Large intestine (tissue), 3 donors: ENCODE measurements around the gene TST. TPM values are rescaled to one million over a fixed set of nuclear protein-coding genes. Genes with fewer than 3 reads are reported as not detected.
A peak's percentile ranks its signal among the peaks of the same experiment; 100 is the strongest.

Source experiments
- DNase-seq, 2 donors: peaks; one replicate each; pipeline versions ENCODE4 v3.0.0 to v3.0.0-alpha.2; 2013
- H3K27ac ChIP-seq: one replicate; pipeline ENCODE4 v1.5.1; 2013; ENCODE audit warnings: low read length
- H3K27me3 ChIP-seq: 2 replicates; pipeline ENCODE4 v1.6.1; 2013; ENCODE audit warnings: low read length; ENCODE audit not compliant: control insufficient read depth, insufficient read depth
- H3K36me3 ChIP-seq: 2 replicates; pipeline ENCODE4 v1.6.1; 2013; ENCODE audit warnings: low read length; ENCODE audit not compliant: control insufficient read depth, insufficient read depth
- H3K4me1 ChIP-seq: one replicate; pipeline ENCODE4 v1.6.1; 2013; ENCODE audit warnings: low read length; ENCODE audit not compliant: control insufficient read depth, insufficient read depth
- H3K4me3 ChIP-seq: one replicate; pipeline ENCODE4 v1.5.1; 2013; ENCODE audit warnings: low read length
- H3K9me3 ChIP-seq: one replicate; pipeline ENCODE4 v1.6.1; 2013; ENCODE audit warnings: mild to moderate bottlenecking, low read depth, low read length, moderate library complexity; ENCODE audit not compliant: control insufficient read depth
- WGBS: methylation state at CpG from one replicate; pipeline ENCODE4 v1.1.5; 2013; ENCODE audit warnings: low lambda C conversion rate; ENCODE audit not compliant: insufficient coverage; 5-methylcytosine and 5-hydroxymethylcytosine counted together
- polyA plus RNA-seq: library from polyadenylated mRNA; unstranded; fragments of 120-200 nt; gene quantifications from one replicate; pipeline ENCODE4 v1.2.1, GENCODE V29; 2013

TST gene
- polyA plus RNA-seq, 1 donor = 87.6 TPM

DNA sequence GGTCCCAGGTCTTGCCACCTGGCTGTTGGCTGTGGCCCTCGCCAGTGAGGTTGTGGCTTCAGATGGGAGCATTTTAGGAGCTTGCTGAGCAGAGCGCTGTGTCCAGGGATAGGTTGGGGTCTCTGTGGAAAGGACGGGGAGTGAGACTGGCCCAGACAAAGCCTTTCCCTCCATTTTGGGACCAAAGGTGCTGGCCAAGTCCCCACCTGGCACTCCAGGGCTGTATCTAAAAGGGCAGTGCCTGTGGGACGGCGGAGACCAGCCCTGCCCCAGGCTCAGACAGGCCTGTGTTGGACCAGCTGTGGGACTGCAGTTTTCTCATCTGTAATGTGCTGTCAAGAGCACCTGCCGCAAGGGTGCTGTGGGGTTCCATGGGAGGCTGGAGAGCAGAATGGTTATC, 27.3 kb upstream of the TST start:
- Histone ChIP-seq H3K36me3 (no peaks in the 10 kb centered on the region), H3K27ac (no peak overlapping the region), H3K9me3 (no peaks in the 10 kb centered on the region), H3K4me1 (peaks cover 34% of the 10 kb centered on the region), H3K27me3 (no peaks in the 10 kb centered on the region), H3K4me3 (no peak overlapping the region)
- WGBS = no CpG with 5 or more reads among the region's 6 CpGs
- DNase-seq = no peak

DNA sequence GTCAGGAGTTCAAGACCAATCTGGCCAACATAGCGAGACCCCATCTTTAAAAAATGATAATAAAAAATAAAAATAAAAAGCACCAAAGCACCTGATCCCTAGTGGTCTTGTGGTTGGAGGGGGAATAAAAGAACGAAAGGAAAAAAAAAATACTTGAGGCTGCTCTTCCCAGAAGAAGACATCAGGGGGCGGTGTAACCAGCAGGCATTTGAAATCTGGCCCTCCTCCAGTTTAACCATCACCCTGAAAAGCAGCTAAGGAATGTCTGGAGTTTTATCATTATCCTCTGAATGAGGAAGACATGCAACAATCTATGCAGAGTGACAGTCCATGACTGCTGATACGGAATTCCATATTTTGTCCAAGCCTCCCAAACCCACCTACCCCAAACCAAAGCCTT, 26.7 kb upstream of the TST start:
- peaks cover 38% of the 10 kb centered on the region for H3K4me1 ChIP-seq
- no peak for DNase-seq
- no peaks in the 10 kb centered on the region for H3K27me3 ChIP-seq
- H3K27ac ChIP-seq = no peak overlapping the region
- H3K9me3 ChIP-seq = no peaks in the 10 kb centered on the region
- WGBS = 78% methylated on average over 1 of the region's 4 CpGs
- H3K36me3 ChIP-seq = no peaks in the 10 kb centered on the region
- H3K4me3 ChIP-seq = no peak overlapping the region

DNA sequence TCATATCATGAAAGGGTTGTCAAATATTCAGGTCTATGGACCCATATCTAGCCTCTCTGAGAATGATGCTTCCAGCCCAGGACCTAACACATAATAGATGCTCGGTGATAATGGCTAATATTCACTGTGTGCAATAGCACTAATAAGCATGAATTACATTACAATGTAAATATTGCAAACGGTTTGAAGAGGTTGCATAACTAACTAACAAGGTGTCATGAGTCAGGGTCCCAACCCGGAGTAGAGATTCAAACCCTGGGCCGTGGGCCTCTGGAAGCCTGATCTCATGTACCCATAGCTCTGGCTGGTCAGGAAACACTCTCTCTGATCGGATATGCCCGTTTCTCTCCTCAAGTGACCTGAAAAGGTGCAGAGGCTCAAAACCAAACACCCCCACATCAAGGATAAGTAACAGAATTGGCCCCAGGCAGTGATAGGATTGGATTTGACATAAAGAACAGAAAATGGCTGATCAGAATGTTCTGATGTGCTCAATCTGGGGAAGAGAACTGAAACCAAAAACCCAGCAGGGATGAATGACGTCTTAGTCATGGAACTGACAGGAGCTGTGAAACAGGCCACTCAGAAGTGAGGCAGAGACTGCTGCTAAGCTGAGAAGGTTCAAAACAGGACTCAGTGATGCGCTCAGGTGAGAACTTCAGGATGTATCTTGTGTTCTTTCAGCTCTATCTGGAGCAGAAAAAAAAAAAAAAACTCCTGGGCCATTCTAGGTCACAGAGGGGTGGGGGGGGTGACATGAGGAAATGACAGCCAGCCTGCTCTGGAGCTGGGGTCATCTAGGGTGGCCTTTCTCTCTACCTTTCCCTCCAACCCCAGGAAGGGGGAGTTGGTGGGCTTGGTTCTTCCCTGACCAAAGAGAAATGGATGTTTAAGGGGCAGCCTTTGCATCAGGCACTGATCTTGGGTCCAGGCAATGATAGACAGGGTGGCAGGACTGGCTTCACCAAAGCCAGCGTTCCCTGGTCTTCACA, 25.7 kb upstream of the TST start:
- Histone ChIP-seq H3K4me3 (no peak overlapping the region), H3K27me3 (no peaks in the 10 kb centered on the region), H3K36me3 (no peaks in the 10 kb centered on the region), H3K9me3 (no peaks in the 10 kb centered on the region), H3K4me1 (peaks cover 45% of the 10 kb centered on the region), H3K27ac (peak overlapping the region; percentile 97)
- WGBS = no CpG with 5 or more reads among the region's 9 CpGs
- peak in 1 of 2 donors; percentile 63 for DNase-seq

DNA sequence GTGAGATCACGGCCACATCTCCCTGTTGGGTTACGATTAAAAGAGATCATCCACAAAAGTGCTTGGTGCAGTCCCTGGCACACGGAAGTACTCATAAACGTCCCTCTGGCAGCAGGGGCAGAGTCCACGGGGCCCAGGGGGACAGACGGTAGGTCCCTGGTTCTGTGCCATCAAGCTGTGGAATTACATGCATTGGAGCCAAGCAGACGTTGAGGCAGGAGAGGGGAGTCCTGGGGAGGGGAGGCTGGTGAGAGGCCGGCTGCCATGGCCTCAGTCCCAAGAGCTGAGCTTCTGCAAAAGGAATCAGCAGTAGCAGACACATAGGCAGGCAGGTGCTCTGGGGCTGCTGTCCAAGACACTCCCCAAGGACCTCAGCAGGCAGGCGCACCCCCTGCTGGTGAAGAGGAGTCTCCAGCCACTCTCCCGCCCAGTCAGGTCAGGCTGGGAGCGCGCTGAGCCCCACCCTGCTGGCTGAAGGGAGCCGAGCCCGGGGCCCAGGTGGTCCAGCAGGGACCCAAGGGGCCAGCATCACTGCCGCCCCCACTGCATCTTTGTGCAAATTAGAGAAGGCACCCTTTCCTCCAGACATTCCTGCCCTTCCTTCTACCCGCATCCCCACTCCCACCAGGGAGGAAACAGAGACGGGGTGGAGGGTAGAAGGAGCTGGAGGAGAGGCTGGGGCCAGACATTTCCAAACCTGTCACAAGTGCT, 24.7 kb upstream of the TST start:
- Histone ChIP-seq H3K9me3 (no peaks in the 10 kb centered on the region), H3K27me3 (no peaks in the 10 kb centered on the region), H3K4me1 (peaks cover 45% of the 10 kb centered on the region), H3K4me3 (peak overlapping the region; percentile 0), H3K27ac (peak overlapping the region; percentile 97), H3K36me3 (no peaks in the 10 kb centered on the region)
- peak; percentile 92 to 98 for DNase-seq
- WGBS = no CpG with 5 or more reads among the region's 17 CpGs

DNA sequence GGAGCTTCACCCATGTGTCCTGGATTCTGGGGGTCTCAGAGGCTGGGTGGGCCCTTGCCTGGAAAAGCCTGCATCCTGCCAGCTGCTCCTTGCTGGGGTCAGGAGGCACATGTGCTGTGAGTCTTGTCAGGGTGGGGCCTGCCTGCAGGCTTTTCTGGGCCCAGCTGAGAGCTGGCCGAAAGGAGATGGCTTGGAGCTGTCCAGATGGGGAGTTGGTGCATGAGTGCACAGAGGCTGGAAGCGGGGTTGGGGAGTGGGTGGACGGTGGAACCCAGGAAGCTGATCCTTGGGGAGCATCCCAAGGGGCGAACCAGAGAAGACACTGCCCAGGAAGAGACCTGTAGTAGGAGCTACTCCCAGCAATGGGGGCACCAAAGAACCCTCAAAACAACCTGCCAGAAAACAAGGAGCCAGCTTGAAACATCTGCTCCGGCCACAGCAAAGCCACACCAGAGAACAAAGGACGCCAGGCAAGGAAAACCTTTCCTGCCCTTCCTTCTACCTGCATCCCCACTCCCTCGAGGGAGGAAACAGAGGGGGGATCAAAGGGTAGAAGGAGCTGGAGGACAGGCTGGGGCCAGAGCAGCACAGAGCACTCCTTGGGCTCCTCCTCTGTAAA, 24.1 kb upstream of the TST start:
- 100% methylated on average over 1 of the region's 7 CpGs for WGBS
- no peaks in the 10 kb centered on the region for H3K27me3 ChIP-seq
- H3K9me3 ChIP-seq = no peaks in the 10 kb centered on the region
- H3K36me3 ChIP-seq = no peaks in the 10 kb centered on the region
- H3K4me3 ChIP-seq = peak overlapping the region; percentile 0
- DNase-seq = no peak
- H3K4me1 ChIP-seq = peaks cover 45% of the 10 kb centered on the region
- peak overlapping the region; percentile 97 for H3K27ac ChIP-seq

DNA sequence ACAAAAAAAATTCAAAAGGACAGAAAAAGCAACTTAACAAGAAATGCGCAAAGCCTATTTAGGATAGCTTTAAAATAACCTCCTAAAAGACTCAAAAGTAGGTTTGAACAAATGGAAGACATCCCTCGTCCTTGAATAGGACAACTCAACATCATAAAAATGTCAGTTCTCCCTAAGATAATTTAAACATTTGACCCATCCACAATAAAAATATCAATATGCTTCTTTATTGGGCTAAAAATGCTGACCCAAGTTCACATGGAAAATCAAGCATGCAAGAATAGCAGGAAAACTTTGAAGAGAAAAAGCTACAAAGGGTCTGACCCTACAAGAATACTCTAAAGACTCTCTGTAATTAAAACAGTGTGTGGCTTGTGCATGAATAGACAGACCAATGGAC, 20.2 kb upstream of the TST start:
- Histone ChIP-seq H3K4me3 (no peak overlapping the region), H3K36me3 (no peaks in the 10 kb centered on the region), H3K4me1 (peaks cover 53% of the 10 kb centered on the region), H3K27me3 (no peaks in the 10 kb centered on the region), H3K9me3 (no peaks in the 10 kb centered on the region), H3K27ac (no peak overlapping the region)
- DNase-seq = no peak
- 100% methylated on average over 1 of the region's 2 CpGs for WGBS

DNA sequence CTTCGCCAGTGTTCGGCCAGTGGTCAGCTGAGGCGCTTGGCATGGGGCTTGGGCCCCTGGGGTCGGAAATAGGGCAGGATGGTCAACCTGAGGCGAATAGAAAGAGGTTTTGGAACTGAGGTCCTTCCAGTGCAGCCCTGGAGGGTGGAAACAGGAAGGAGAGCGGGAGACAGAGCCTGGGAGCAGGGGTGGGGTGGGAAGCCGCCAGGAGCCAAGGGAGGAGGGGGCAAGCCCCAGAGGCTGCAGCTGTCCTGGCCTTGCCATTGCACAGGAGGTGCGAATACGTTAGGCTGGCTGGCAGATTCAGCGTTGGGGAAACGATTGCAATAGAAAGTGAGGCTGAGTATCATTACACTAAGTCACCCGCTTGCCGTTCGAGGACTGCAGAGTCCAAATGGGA, 18.4 kb upstream of the TST start:
- no peaks in the 10 kb centered on the region for H3K9me3 ChIP-seq
- DNase-seq = no peak
- no peaks in the 10 kb centered on the region for H3K27me3 ChIP-seq
- no peaks in the 10 kb centered on the region for H3K36me3 ChIP-seq
- H3K27ac ChIP-seq = no peak overlapping the region
- peaks cover 51% of the 10 kb centered on the region for H3K4me1 ChIP-seq
- no peak overlapping the region for H3K4me3 ChIP-seq
- WGBS = no CpG with 5 or more reads among the region's 14 CpGs

DNA sequence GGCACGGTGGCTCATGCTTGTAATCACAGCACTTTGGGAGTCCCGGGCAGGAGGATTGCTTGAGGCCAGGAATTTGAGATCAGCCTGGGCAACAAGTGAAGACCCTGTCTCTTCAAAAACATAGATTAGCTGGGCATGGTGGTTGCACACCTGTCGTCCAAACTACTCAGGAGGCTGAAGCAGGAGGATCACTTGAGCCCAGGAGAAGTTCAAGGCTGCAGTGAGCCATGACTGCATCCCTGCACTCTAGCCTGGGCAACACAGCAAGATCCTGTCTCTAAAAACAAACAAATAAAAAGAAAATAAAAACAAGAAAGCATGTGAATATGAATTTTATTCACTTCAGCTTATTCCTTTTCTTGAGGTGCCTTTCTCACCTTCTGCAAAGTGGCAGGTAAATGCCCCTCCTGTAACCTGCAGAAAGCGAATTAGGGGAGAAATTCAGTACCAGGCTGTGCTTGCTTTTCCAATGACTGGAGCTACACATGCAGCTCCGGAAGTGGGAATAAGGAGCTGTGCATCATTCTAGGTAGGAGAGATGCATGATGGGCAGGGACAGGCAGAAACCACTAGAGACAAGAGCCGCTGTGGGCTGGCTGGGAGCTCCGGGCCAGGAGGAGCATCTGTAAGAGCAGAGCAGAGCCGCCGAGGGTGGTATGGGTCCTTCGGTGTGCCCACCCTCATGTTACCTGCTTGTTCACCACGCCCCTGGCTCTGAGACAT, 17.6 kb upstream of the TST start:
- WGBS = no CpG with 5 or more reads among the region's 11 CpGs
- DNase-seq = no peak
- H3K9me3 ChIP-seq = no peaks in the 10 kb centered on the region
- no peaks in the 10 kb centered on the region for H3K36me3 ChIP-seq
- H3K27me3 ChIP-seq = no peaks in the 10 kb centered on the region
- peaks cover 53% of the 10 kb centered on the region for H3K4me1 ChIP-seq
- H3K4me3 ChIP-seq = no peak overlapping the region
- H3K27ac ChIP-seq = no peak overlapping the region

DNA sequence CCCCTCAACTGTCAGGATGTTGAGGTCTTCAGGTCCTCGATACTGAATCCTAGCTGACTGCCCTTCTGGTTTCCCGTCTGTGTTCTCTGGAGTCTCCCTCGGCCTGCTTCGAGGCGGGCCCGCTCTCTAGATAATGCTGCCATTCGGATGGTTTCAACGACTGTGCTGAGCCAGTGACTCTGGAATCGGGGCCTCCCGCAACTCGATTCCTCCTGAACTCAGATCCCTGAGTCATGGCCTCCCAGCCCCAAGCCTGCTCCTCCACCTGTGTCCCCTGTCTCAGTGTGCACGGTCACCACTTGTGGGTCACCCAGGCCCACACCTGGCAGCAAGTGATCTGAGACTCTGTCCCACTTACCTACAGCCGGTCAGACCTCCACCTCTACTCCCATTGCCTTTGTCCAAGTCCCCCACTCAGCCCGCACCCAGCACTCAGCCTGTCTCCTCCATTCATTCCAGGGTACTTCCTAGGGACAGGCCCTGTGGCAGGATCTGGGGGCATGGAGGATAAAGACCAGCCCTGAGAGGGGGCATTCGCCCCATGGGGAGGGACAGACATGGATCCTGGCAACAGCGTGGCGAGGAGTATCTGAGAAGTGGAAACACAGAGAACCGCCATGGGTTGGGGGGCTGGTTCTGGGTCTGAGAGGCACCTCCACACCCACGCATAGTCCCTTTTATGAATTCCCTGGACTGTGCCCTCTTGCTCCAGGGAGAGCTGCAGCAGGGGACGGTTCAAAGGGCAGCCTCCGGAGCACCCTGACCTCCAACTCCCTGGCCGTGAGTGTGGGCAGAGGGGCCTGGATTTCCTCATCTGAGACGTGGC, 14.6 kb upstream of the TST start:
- H3K4me1 ChIP-seq = peaks cover 57% of the 10 kb centered on the region
- H3K36me3 ChIP-seq = peaks cover 24% of the 10 kb centered on the region
- H3K9me3 ChIP-seq = no peaks in the 10 kb centered on the region
- H3K27me3 ChIP-seq = no peaks in the 10 kb centered on the region
- peak; percentile 73 to 85 for DNase-seq
- H3K4me3 ChIP-seq = peak overlapping the region; percentile 7
- no CpG with 5 or more reads among the region's 23 CpGs for WGBS
- H3K27ac ChIP-seq = peak overlapping the region; percentile 99
